Measurements from ENCODE around the gene MRPS18C. TPM values are rescaled to one million over a fixed set of nuclear protein-coding genes. Genes with fewer than 3 reads are reported as not detected.
"Not testable (repeated sequence)": the region's sequence is repeated elsewhere in the genome, so short reads cannot be mapped to it uniquely, and the experiment has no call there.

The MRPS18C gene
- total RNA-seq, 1 experiment from 2014 or later, result 85.4 TPM

DNA sequence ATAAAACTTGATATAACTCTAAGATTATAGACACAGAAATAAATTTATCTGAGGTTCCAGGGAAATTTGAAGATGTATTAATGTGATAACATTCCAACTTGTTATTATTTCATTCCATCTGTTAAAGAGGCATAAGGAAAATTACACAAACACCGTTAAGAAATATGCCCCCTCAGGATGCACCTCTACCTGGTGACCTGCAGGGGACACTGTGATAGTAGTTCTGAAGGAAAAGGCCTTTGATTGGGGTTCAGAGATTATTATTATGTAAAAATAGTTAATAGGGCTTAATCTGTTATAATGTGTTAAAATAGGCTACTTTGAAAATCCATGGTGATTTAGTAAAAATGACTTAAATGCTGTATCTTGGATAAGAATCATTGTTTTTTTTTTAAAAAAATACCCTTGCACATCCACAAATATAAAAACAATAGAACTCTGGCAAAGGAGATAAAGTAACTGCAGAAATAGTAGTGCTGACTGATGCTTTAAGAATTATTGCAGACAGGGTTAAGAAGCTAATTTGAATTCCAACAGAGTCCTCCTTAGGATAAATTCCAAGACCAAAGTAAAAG lies 35.1 kb downstream of the MRPS18C start:
- no peaks in the 10 kb centered on the region; the same call in 1 of the 2 replicates for H3K27me3 Mint-ChIP-seq (ENCODE audit: low read depth)
- Histone ChIP-seq H2BK5ac (ENCODE audit: insufficient read length, low read length) (no peak overlapping the region), H2BK20ac (ENCODE audit: low read depth, low read length, poor library complexity, severe bottlenecking) (no peak overlapping the region), H4K20me1 (ENCODE audit: control insufficient read depth, insufficient read depth, insufficient read length) (no peaks in the 10 kb centered on the region), H4K8ac (replicated peaks; ENCODE audit: insufficient read length, low read depth, low read length) (no peak overlapping the region), H3K4me1 (ENCODE audit: insufficient read depth, low read length) (no peaks in the 10 kb centered on the region), H3K56ac (ENCODE audit: insufficient read length, low read depth, low read length) (no peak overlapping the region), H4K5ac (ENCODE audit: insufficient read length, low read depth, low read length) (no peak overlapping the region), H3K4me2 (ENCODE audit: insufficient read depth, insufficient read length, low read length) (no peak overlapping the region), H2BK15ac (ENCODE audit: low read depth, low read length) (no peak overlapping the region), H3K27ac (ENCODE audit: insufficient read length, low read depth, low read length) (no peak overlapping the region), H3K23me2 (ENCODE audit: insufficient read length, low read depth, low read length, poor library complexity, severe bottlenecking) (no peaks in the 10 kb centered on the region), H3K18ac (ENCODE audit: insufficient read length, low read depth, low read length) (no peak overlapping the region), H3K79me1 (ENCODE audit: insufficient read depth, low read depth, low read length, poor library complexity, severe bottlenecking) (no peaks in the 10 kb centered on the region), H4K91ac (ENCODE audit: insufficient read length, low read depth, low read length) (no peak overlapping the region), H3K14ac (ENCODE audit: insufficient read depth, low read length) (no peak overlapping the region), H3K9ac (ENCODE audit: extremely low read depth, insufficient read length, low read length) (no peak overlapping the region), H2BK12ac (ENCODE audit: insufficient read length, low read depth, low read length) (no peak overlapping the region), H2BK120ac (ENCODE audit: low read depth, low read length, poor library complexity, severe bottlenecking) (no peak overlapping the region), H3K27me3 (ENCODE audit: insufficient read depth, low read length) (no peaks in the 10 kb centered on the region), H2AK5ac (ENCODE audit: insufficient read length, low read length) (no peak overlapping the region), H2AFZ (ENCODE audit: low read length) (no peak overlapping the region), H3K9me3 (ENCODE audit: control insufficient read depth, low read depth, low read length) (no peaks in the 10 kb centered on the region), H3K23ac (ENCODE audit: insufficient read length, low read depth, low read length) (no peak overlapping the region), H3T11ph (ENCODE audit: low read length) (no peak overlapping the region), H3K4ac (ENCODE audit: low read depth, low read length) (no peak overlapping the region), H3K79me2 (ENCODE audit: insufficient read depth, low read length) (no peaks in the 10 kb centered on the region)
- no peak for DNase-seq
- TF ChIP-seq CTCF (conservative IDR thresholded peaks at IDR 0.05), result peak; percentile 92
- WGBS (ENCODE audit: extremely low coverage, insufficient read length, low lambda C conversion rate), result no CpG with 5 or more reads among the region's 1 CpG
- H3K4me3 Mint-ChIP-seq, result no peak overlapping the region
- no peaks in the 10 kb centered on the region for H3K9me3 Mint-ChIP-seq
- H3K36me3 Mint-ChIP-seq (ENCODE audit: insufficient read depth in 1 of 3, low read depth in 3 of 3), result no peaks in the 10 kb centered on the region
- no peaks in the 10 kb centered on the region for H3K4me1 Mint-ChIP-seq
- H3K27ac Mint-ChIP-seq, result no peak overlapping the region

GRCh38 chr4:83496085-83496917 lies 40.4 kb downstream of the MRPS18C start:
- H3K9me3 ChIP-seq (ENCODE audit: control insufficient read depth, low read depth, low read length); H4K20me1 ChIP-seq (ENCODE audit: control insufficient read depth, insufficient read depth, insufficient read length); H2BK20ac ChIP-seq (ENCODE audit: low read depth, low read length, poor library complexity, severe bottlenecking); H3K56ac ChIP-seq (ENCODE audit: insufficient read length, low read depth, low read length); H3K27ac ChIP-seq (ENCODE audit: insufficient read length, low read depth, low read length); H3K4me2 ChIP-seq (ENCODE audit: insufficient read depth, insufficient read length, low read length); H3K4me1 ChIP-seq (ENCODE audit: insufficient read depth, low read length); H3K79me1 ChIP-seq (ENCODE audit: insufficient read depth, low read depth, low read length, poor library complexity, severe bottlenecking); H4K5ac ChIP-seq (ENCODE audit: insufficient read length, low read depth, low read length); H3K23ac ChIP-seq (ENCODE audit: insufficient read length, low read depth, low read length); H2AK5ac ChIP-seq (ENCODE audit: insufficient read length, low read length); H4K91ac ChIP-seq (ENCODE audit: insufficient read length, low read depth, low read length); H2BK12ac ChIP-seq (ENCODE audit: insufficient read length, low read depth, low read length); DNase-seq; H3K4me1 Mint-ChIP-seq; H3K4me3 Mint-ChIP-seq; H3K23me2 ChIP-seq (ENCODE audit: insufficient read length, low read depth, low read length, poor library complexity, severe bottlenecking); H2AFZ ChIP-seq (ENCODE audit: low read length); H3K14ac ChIP-seq (ENCODE audit: insufficient read depth, low read length); H3K36me3 Mint-ChIP-seq (ENCODE audit: insufficient read depth in 1 of 3, low read depth in 3 of 3); H4K8ac ChIP-seq (replicated peaks; ENCODE audit: insufficient read length, low read depth, low read length); H3K9me3 Mint-ChIP-seq; H2BK15ac ChIP-seq (ENCODE audit: low read depth, low read length); H2BK5ac ChIP-seq (ENCODE audit: insufficient read length, low read length); H3K18ac ChIP-seq (ENCODE audit: insufficient read length, low read depth, low read length); H2BK120ac ChIP-seq (ENCODE audit: low read depth, low read length, poor library complexity, severe bottlenecking); H3K27me3 ChIP-seq (ENCODE audit: insufficient read depth, low read length); H3K27me3 Mint-ChIP-seq (ENCODE audit: low read depth); H3T11ph ChIP-seq (ENCODE audit: low read length); H3K4ac ChIP-seq (ENCODE audit: low read depth, low read length); H3K9ac ChIP-seq (ENCODE audit: extremely low read depth, insufficient read length, low read length); H3K79me2 ChIP-seq (ENCODE audit: insufficient read depth, low read length): not testable (repeated sequence)
- peak overlapping the region in 1 of 3 experiments; percentile 29; a peak in 2 of 7 replicates for H3K27ac Mint-ChIP-seq
- no CpG with 5 or more reads among the region's 8 CpGs for WGBS (ENCODE audit: extremely low coverage, insufficient read length, low lambda C conversion rate)

Data from H9 (cell line).